ENCODE measurements around the gene AURKAIP1. TPM values are rescaled to one million over a fixed set of nuclear protein-coding genes. Genes with fewer than 3 reads are reported as not detected.

AURKAIP1 gene
- total and polyA plus RNA-seq, 9 of the 15 experiments (the other 6 are each of a cell fraction or from before 2014, with no cell fraction given) = 7.8 to 478 (median 92.0) TPM

DNA sequence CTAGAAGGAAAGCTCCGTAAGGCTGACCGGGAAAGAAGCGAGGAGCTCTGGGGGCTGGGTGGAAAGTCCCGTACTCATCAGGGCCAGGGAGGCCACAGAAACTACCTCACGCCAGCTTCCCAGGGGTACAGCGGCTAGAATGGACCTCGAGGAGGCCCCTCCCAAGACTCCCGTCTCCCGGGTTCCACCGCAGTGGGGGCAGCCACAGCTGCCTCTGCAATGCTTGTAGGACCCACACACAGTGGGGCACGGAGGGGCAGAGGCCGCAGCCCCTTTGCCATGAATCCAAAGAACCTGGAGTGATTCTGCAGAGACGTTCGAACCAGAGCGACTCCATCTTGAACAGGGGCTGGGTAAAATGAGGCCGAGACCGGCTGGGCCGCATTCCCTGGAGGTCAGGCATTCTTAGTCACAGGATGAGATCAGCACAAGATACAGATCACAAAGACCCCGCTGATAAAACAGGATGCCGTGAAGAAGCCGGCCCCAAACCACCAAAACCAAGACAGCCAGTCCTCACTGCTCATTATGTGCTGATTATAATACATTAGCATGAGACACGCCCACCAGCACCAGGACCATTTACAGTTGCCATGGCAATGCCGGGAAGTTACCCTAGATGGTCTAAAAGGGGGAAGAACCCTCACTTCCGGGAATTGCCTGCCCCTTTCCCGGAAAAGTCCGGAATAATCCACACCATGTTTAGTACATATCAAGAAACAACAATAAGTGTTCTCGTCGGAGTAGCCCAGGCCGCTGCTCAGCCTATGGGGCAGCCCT, 47.6 kb upstream of the AURKAIP1 start (continued):
- TF ChIP-seq TGIF2 (CRISPR knock-in tag; IDR thresholded peaks at IDR 0.05) (no peak), POLR2AphosphoS5 (IDR thresholded peaks at IDR 0.05; ENCODE audit: control insufficient read depth, insufficient read depth, low read depth, low read length) (no peak), RFX1 (IDR thresholded peaks at IDR 0.05) (peak; percentile 96), ARNT (IDR thresholded peaks at IDR 0.05) (no peak), ZBTB17 (CRISPR knock-in tag; IDR thresholded peaks at IDR 0.05) (peak; percentile 82; the same call in 1 of the 2 replicates), ASH1L (IDR thresholded peaks at IDR 0.05; ENCODE audit: borderline replicate concordance, low read depth, partially characterized antibody) (no peak), RAD51 (IDR thresholded peaks at IDR 0.05; ENCODE audit: borderline replicate concordance, low read depth) (no peak), ZSCAN29 (IDR thresholded peaks at IDR 0.05) (no peak), ARHGAP35 (IDR thresholded peaks at IDR 0.05; ENCODE audit: partially characterized antibody) (no peak), ZNF324 (CRISPR knock-in tag; IDR thresholded peaks at IDR 0.05) (0 out of 2 replicates have a peak, but pooled peaks have one; percentile 60)
- TF ChIP-seq, protein P1, sequence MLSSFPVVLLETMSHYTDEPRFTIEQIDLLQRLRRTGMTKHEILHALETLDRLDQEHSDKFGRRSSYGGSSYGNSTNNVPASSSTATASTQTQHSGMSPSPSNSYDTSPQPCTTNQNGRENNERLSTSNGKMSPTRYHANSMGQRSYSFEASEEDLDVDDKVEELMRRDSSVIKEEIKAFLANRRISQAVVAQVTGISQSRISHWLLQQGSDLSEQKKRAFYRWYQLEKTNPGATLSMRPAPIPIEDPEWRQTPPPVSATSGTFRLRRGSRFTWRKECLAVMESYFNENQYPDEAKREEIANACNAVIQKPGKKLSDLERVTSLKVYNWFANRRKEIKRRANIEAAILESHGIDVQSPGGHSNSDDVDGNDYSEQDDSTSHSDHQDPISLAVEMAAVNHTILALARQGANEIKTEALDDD (IDR thresholded peaks at IDR 0.05) = no peak
- TF ChIP-seq, protein P2, sequence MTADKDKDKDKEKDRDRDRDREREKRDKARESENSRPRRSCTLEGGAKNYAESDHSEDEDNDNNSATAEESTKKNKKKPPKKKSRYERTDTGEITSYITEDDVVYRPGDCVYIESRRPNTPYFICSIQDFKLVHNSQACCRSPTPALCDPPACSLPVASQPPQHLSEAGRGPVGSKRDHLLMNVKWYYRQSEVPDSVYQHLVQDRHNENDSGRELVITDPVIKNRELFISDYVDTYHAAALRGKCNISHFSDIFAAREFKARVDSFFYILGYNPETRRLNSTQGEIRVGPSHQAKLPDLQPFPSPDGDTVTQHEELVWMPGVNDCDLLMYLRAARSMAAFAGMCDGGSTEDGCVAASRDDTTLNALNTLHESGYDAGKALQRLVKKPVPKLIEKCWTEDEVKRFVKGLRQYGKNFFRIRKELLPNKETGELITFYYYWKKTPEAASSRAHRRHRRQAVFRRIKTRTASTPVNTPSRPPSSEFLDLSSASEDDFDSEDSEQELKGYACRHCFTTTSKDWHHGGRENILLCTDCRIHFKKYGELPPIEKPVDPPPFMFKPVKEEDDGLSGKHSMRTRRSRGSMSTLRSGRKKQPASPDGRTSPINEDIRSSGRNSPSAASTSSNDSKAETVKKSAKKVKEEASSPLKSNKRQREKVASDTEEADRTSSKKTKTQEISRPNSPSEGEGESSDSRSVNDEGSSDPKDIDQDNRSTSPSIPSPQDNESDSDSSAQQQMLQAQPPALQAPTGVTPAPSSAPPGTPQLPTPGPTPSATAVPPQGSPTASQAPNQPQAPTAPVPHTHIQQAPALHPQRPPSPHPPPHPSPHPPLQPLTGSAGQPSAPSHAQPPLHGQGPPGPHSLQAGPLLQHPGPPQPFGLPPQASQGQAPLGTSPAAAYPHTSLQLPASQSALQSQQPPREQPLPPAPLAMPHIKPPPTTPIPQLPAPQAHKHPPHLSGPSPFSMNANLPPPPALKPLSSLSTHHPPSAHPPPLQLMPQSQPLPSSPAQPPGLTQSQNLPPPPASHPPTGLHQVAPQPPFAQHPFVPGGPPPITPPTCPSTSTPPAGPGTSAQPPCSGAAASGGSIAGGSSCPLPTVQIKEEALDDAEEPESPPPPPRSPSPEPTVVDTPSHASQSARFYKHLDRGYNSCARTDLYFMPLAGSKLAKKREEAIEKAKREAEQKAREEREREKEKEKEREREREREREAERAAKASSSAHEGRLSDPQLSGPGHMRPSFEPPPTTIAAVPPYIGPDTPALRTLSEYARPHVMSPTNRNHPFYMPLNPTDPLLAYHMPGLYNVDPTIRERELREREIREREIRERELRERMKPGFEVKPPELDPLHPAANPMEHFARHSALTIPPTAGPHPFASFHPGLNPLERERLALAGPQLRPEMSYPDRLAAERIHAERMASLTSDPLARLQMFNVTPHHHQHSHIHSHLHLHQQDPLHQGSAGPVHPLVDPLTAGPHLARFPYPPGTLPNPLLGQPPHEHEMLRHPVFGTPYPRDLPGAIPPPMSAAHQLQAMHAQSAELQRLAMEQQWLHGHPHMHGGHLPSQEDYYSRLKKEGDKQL (CRISPR knock-in tag; IDR thresholded peaks at IDR 0.05; ENCODE audit: borderline replicate concordance) = no peak
- TF ChIP-seq, protein P3, sequence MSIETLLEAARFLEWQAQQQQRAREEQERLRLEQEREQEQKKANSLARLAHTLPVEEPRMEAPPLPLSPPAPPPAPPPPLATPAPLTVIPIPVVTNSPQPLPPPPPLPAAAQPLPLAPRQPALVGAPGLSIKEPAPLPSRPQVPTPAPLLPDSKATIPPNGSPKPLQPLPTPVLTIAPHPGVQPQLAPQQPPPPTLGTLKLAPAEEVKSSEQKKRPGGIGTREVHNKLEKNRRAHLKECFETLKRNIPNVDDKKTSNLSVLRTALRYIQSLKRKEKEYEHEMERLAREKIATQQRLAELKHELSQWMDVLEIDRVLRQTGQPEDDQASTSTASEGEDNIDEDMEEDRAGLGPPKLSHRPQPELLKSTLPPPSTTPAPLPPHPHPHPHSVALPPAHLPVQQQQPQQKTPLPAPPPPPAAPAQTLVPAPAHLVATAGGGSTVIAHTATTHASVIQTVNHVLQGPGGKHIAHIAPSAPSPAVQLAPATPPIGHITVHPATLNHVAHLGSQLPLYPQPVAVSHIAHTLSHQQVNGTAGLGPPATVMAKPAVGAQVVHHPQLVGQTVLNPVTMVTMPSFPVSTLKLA (conservative IDR thresholded peaks at IDR 0.05) = no peak
- TF ChIP-seq, protein P4, sequence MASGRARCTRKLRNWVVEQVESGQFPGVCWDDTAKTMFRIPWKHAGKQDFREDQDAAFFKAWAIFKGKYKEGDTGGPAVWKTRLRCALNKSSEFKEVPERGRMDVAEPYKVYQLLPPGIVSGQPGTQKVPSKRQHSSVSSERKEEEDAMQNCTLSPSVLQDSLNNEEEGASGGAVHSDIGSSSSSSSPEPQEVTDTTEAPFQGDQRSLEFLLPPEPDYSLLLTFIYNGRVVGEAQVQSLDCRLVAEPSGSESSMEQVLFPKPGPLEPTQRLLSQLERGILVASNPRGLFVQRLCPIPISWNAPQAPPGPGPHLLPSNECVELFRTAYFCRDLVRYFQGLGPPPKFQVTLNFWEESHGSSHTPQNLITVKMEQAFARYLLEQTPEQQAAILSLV (tag; IDR thresholded peaks at IDR 0.05) = peak; percentile 71
- TF ChIP-seq, protein P5, sequence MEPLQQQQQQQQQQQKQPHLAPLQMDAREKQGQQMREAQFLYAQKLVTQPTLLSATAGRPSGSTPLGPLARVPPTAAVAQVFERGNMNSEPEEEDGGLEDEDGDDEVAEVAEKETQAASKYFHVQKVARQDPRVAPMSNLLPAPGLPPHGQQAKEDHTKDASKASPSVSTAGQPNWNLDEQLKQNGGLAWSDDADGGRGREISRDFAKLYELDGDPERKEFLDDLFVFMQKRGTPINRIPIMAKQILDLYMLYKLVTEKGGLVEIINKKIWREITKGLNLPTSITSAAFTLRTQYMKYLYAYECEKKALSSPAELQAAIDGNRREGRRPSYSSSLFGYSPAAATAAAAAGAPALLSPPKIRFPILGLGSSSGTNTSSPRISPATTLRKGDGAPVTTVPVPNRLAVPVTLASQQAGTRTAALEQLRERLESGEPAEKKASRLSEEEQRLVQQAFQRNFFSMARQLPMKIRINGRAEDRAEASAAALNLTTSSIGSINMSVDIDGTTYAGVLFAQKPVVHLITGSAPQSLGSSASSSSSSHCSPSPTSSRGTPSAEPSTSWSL (CRISPR knock-in tag; IDR thresholded peaks at IDR 0.05; ENCODE audit: borderline replicate concordance) = no peak
- TF ChIP-seq, protein P6, sequence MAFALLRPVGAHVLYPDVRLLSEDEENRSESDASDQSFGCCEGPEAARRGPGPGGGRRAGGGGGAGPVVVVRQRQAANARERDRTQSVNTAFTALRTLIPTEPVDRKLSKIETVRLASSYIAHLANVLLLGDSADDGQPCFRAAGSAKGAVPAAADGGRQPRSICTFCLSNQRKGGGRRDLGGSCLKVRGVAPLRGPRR (CRISPR knock-in tag; IDR thresholded peaks at IDR 0.05) = 0 out of 2 replicates have a peak, but pooled peaks have one; percentile 74

All from K562 (cell line).